Rectal smooth muscle tissue (tissue), 1 donor: ENCODE measurements around the gene ST8SIA2.

Experiments
- H3K27ac ChIP-seq: one replicate; pipeline ENCODE4 v1.7.0; 2013; ENCODE audit warnings: low read depth, low read length, inconsistent platforms
- H3K27me3 ChIP-seq: one replicate; pipeline ENCODE4 v1.7.0; 2013; ENCODE audit warnings: low read length; ENCODE audit not compliant: control insufficient read depth, insufficient read depth
- H3K36me3 ChIP-seq: one replicate; pipeline ENCODE4 v1.7.0; 2013; ENCODE audit warnings: low read length; ENCODE audit not compliant: control insufficient read depth, insufficient read depth
- H3K4me1 ChIP-seq: one replicate; pipeline ENCODE4 v1.7.0; 2013; ENCODE audit warnings: low read length; ENCODE audit not compliant: control insufficient read depth, insufficient read depth
- H3K4me3 ChIP-seq: one replicate; pipeline ENCODE4 v1.7.0; 2013; ENCODE audit warnings: low read length
- H3K9ac ChIP-seq: one replicate; pipeline ENCODE4 v1.7.0; 2013; ENCODE audit warnings: low read length

Gene ST8SIA2

DNA sequence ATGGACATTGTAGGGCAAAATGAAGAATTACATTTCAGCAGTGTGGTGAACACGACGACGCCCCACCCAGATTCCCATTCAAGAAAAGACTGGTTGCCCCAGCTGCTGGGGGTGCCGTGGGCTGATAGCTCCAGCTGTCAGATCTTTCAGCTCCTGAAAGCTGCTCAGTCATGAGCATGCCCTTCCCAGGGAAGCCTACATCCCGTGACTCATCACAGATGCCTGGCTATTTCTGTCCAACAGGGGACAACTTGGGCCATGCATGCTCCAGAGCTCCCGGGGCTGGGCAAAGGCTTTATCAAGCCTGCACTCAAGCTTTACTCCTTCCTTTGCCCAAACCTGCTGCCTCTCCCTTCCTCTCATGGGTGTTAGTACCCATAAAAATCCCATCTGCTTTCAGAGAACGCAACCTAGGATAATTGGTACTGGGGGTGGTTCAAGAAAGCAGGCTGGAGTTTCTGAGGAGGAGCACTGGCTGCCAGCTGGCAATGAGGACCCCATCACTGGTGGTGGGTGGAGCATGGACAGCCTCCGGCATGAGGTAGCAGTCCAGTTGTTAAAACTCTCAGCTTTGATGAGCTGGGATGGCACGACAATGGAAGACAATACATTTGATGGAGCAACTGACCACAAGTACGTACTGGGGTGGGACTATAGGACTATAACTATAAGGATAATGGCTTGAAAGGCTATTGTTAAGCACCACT, 16.4 kb upstream of the ST8SIA2 start:
- H3K9ac ChIP-seq: no peak overlapping the region
- H3K27ac ChIP-seq: no peak overlapping the region
- no peaks in the 10 kb centered on the region for H3K4me1 ChIP-seq
- H3K27me3 ChIP-seq: no peaks in the 10 kb centered on the region
- no peaks in the 10 kb centered on the region for H3K36me3 ChIP-seq
- no peak overlapping the region for H3K4me3 ChIP-seq

DNA sequence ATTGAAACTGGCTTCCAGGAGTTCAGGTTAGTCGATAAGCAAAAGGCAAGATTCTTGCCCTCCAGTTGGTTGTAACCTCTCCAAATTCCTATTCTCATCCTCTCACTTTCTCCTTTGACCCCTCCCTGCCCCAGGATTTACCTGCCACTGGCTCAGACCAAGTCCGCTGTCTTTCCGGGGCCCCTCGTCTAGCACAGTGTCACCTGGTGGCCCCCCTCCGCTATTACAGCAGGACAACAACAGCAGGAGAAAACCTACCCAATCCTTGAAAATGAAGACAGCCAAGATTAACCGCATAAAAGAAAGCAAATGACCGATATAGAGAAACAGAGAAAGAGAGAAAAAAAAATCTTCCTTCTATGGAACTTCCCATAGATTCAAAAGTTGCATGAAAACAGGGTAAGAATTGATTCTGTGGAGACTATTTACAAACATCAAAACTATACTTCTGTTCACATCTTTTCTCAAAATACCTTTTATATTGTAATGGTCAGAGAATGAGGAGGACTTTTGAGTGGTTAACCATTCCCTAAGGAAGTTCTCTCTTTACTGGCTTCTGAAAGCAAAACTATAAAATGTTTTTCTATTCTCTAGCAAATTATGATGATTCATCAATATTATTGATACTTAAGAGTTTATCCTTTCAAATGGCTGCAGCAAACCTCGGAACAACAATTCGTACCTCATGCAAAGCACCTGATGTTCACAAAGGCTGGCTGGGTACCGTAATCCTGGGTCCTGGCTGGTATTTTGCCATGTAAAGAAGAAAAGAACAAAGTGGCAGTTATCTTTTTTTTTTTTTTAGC, 10.0 kb upstream of the ST8SIA2 start:
- no peak overlapping the region for H3K9ac ChIP-seq

DNA sequence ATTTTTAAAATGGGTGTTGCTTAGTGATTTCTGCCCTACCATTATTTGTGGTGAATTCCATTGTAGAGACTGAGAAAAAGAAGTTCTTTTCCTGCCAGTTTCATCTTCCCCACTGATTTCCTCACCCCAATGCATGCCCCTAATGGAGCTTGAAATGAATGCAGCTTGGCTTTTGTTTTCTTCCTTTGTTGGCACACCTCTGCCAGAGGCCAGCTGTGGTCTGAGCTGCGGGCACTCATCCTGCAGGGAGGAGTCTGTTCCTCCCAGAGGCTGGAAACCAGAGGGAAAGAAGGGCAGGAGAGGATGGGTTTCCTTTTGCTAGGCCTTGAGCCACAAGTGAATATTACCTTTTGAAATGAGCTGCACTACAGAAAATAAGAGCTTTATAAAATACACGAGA, 9.3 kb upstream of the ST8SIA2 start:
- Histone ChIP-seq H3K36me3 (no peaks in the 10 kb centered on the region), H3K4me1 (no peaks in the 10 kb centered on the region), H3K27ac (no peak overlapping the region), H3K4me3 (no peak overlapping the region), H3K27me3 (no peaks in the 10 kb centered on the region), H3K9ac (no peak overlapping the region)

More for the DNA sequence above, 10.0 kb upstream of the ST8SIA2 start:
- Histone ChIP-seq H3K27ac (no peak overlapping the region), H3K4me3 (no peak overlapping the region), H3K36me3 (no peaks in the 10 kb centered on the region), H3K4me1 (no peaks in the 10 kb centered on the region), H3K27me3 (no peaks in the 10 kb centered on the region)

DNA sequence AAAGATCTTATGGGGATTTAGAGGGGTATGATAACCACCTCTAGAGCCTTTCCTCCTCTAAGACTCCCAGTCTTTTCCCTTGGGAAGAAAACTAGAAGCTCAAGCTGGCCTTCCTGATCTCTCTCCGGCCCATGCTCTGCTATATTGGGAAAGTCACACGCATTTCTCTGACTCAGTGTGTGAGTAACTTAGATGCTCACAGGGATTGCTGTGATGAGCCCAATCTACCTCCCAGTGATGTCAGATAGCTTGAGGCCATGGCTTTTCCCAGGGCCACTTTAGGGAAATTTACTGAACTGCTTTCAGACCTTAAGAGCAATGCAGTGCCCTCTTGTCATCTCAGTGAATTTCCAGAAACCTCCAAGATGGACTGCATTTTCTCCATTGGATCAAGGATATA, 8.6 kb upstream of the ST8SIA2 start:
- Histone ChIP-seq H3K27me3 (no peaks in the 10 kb centered on the region), H3K36me3 (no peaks in the 10 kb centered on the region), H3K9ac (no peak overlapping the region), H3K4me1 (no peaks in the 10 kb centered on the region), H3K4me3 (no peak overlapping the region), H3K27ac (no peak overlapping the region)

DNA sequence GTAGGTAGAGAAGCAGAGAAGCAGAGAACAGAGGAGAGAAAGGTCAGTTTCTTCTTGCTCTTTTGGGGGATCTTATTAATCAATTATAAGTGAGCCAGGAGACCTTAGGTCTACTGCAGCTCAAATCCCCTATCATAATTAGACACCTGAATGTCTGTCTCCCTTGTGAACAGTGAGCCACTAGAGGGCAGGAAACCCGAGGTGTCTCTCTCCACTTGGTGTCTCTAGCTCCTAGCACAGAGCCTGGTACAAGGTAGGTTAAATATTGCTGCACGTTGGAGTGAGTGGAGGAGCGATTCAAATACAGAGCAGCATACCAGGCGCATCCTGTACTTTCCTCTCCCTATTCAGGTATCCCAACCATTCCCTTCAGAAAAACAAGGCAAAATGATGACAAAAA, 2.0 kb upstream of the ST8SIA2 start:
- Histone ChIP-seq H3K27ac (no peak overlapping the region), H3K27me3 (peaks cover 19% of the 10 kb centered on the region), H3K4me3 (no peak overlapping the region), H3K9ac (no peak overlapping the region), H3K36me3 (no peaks in the 10 kb centered on the region), H3K4me1 (no peaks in the 10 kb centered on the region)

DNA sequence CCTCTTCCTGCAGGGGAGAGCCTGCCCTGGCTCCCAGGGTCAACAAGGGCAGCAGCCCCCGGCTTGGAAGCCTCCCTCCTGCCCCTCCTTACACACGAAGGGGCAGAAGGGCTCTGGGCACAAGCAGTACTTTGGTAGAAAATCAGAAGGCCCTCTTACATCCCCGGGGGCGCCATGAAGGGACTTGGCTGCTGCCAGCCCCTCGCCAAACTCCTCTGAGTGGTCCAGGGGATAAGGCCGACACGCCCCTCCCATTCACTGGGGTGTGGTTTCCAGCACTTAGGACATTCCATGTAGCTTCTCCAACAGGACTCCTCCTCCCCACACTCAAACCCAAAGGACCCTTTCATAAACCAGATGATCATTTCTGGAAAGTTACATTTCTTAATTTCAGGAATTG, 1.2 kb upstream of the ST8SIA2 start:
- no peak overlapping the region for H3K27ac ChIP-seq
- H3K27me3 ChIP-seq: peaks cover 19% of the 10 kb centered on the region
- no peak overlapping the region for H3K4me3 ChIP-seq
- H3K9ac ChIP-seq: no peak overlapping the region
- no peaks in the 10 kb centered on the region for H3K36me3 ChIP-seq
- no peaks in the 10 kb centered on the region for H3K4me1 ChIP-seq

DNA sequence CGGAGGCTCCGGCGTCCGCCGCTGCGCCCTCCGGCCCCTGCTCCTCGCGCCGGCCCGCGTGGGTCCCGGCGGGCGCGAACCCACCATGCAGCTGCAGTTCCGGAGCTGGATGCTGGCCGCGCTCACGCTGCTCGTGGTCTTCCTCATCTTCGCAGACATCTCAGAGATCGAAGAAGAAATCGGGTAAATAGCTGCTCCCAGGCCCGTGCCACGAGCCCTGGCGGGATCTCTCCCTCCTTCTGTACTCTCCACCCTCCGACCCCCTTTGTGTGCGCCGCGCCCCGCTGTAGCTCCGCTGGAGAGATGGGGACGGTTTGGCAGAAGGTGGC, 263 bp downstream of the ST8SIA2 start:
- Histone ChIP-seq H3K4me3 (peak overlapping the region; percentile 51), H3K27me3 (peaks cover 19% of the 10 kb centered on the region)

DNA sequence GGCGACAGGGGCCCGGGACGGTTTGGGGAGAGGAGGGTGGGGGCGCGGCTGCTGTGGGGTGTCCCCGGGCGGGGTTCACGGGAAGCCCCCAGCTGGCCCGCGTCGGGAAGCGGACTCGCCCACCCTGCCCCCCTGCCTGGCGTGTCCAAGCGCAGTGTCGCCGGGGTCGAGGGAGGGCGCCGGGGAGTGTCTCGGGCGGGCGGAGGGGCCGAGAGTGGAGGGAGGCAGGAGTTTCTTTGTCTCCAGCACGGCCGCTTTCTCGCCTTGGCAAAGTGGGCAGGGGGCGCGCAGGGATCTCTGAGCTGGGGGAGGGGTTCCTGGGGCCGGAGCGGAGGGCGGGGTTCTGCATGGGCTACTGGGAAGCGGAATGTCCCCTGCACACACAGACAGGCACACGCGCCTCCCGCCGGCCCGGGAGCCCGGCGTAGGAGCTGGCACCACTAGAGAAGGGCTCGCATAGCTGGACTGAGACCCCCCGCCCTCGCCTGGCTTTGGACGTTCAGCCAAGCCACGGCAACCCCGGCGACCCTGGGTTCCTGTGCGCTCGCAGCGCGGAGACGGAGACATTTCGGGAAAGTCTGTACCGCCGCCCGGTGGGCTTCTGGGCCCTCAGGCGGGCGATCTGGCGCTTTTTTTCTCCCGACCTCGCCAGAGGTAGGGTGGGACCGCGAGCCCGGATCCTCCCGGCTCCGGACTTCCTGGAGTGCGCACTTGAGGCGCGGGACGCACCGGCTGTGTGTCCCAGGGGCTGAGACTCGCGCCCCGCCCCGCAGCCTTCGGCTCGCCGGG, 822 bp downstream of the ST8SIA2 start:
- H3K27me3 ChIP-seq: peaks cover 19% of the 10 kb centered on the region
- H3K4me1 ChIP-seq: no peaks in the 10 kb centered on the region
- no peak overlapping the region for H3K9ac ChIP-seq
- peak overlapping the region; percentile 51 for H3K4me3 ChIP-seq
- H3K36me3 ChIP-seq: no peaks in the 10 kb centered on the region
- no peak overlapping the region for H3K27ac ChIP-seq

More for the DNA sequence above, 263 bp downstream of the ST8SIA2 start:
- H3K9ac ChIP-seq: no peak overlapping the region
- no peaks in the 10 kb centered on the region for H3K4me1 ChIP-seq
- H3K36me3 ChIP-seq: no peaks in the 10 kb centered on the region
- no peak overlapping the region for H3K27ac ChIP-seq

DNA sequence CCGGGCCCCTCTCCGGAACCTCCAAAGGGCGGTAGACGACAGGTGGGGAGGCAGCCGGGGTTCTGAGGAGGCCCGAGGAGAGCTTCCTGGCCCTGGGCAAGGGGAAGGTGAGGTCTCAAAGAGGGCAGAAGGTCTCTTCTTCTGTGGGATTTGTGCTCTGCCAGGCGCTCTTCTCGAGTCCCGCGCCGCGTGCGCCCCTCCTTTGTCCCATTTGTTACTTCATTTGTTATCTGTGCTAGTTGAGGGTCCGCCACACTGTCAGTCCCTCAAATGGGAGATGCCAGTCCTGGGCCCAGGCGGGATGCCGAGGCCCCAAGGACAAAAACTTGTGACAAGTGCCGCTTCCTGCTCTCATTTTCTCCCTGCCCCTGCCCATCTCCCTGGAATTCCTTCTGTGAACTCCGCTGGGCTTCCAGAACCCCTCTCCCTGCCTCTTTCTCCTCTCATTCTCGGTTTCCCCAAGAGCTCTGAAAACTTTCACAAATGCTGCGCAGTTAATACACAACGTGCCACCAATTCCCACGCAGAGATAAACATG, 1.5 kb downstream of the ST8SIA2 start:
- Histone ChIP-seq H3K27ac (no peak overlapping the region), H3K4me3 (no peak overlapping the region), H3K9ac (no peak overlapping the region), H3K27me3 (peaks cover 19% of the 10 kb centered on the region), H3K4me1 (no peaks in the 10 kb centered on the region), H3K36me3 (no peaks in the 10 kb centered on the region)

DNA sequence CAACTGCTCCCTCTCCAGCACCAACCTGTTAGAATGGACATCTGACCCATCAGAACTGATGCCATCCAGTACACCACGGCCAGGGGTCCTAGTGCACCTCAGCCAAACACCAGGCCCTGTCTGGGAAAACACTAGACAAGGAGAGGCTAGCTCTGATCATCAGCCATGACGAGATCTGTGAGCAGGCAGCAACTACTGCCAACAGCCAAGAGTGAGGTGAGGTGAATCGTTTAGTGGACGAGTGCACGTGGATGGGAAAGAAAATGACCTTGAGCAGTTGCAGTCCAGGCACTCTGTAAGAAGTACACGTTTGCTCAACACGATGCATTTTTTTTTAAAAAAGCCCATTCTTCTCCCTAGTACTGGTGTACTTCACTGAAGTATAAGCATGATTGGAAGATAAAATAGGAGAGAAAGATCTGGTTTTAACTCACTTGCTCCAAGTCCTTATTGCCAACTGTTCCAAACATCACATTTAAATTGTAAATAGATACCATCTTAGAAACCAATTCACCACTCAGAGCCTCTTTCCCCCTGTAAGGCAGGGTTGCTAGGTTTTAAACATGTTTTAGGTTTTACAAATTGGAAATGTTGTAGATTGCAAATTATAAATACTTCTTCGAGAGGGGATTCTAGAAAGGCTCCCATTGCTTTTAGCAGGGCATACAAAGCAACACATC, 5.7 kb downstream of the ST8SIA2 start:
- no peak overlapping the region for H3K9ac ChIP-seq
- H3K27me3 ChIP-seq: no peaks in the 10 kb centered on the region
- no peak overlapping the region for H3K4me3 ChIP-seq

DNA sequence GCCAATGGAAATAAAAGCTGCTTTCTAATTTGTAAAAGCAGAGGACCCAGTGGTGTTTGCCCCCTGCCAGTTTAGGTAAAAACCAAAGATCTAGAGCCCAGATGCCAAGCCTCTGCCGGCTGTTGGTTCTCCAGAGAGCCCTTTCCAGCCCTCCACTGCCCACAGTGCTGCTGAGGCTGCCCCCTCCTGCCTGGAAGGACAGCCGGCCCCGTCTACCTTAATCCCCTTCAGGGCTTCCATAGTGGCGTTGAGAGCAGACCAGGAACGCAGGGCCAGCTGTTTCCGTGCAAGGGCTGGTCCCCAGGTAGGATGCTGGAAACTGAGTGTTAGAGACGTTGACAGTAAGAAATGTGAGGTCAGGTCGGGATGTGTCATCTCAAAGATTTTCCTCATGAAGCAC, 6.9 kb downstream of the ST8SIA2 start:
- Histone ChIP-seq H3K36me3 (no peaks in the 10 kb centered on the region), H3K9ac (no peak overlapping the region), H3K27ac (no peak overlapping the region), H3K4me3 (no peak overlapping the region), H3K4me1 (no peaks in the 10 kb centered on the region), H3K27me3 (no peaks in the 10 kb centered on the region)

More for the DNA sequence above, 5.7 kb downstream of the ST8SIA2 start:
- no peak overlapping the region for H3K27ac ChIP-seq
- H3K36me3 ChIP-seq: no peaks in the 10 kb centered on the region
- no peaks in the 10 kb centered on the region for H3K4me1 ChIP-seq
